Adipocyte (in vitro differentiated cells): ENCODE data around the gene TAS1R2.

Experiments
- DNase-seq: peaks from one replicate; pipeline ENCODE4 v3.0.0-alpha.2; 2015; ENCODE audit warnings: low read depth
- H3K27me3 ChIP-seq: replicated peaks from 2 replicates; pipeline ENCODE4 v1.7.0; 2013; ENCODE audit warnings: mild to moderate bottlenecking, low read length, moderate library complexity; ENCODE audit not compliant: control insufficient read depth, insufficient read depth
- H3K36me3 ChIP-seq: 2 replicates; pipeline ENCODE4 v1.7.0; 2013; ENCODE audit warnings: low read length, mild to moderate bottlenecking, moderate library complexity; ENCODE audit not compliant: control insufficient read depth, insufficient read depth, severe bottlenecking
- H3K4me1 ChIP-seq: 2 replicates; pipeline ENCODE4 v1.7.0; 2013; ENCODE audit warnings: mild to moderate bottlenecking, low read length, moderate library complexity; ENCODE audit not compliant: control insufficient read depth, insufficient read depth
- H3K4me3 ChIP-seq: 2 replicates; pipeline ENCODE4 v1.7.0; 2013; ENCODE audit warnings: mild to moderate bottlenecking, low read length, moderate library complexity
- H3K9ac ChIP-seq: 2 replicates; pipeline ENCODE4 v1.7.0; 2013; ENCODE audit warnings: mild to moderate bottlenecking, low read length, moderate library complexity
- H3K9me3 ChIP-seq: 2 replicates; pipeline ENCODE4 v1.7.0; 2013; ENCODE audit warnings: mild to moderate bottlenecking, low read length, moderate library complexity; ENCODE audit not compliant: control insufficient read depth

TAS1R2 gene

GRCh38 chr1:18883079-18883478 lies 23.6 kb upstream of the TAS1R2 start:
- H3K27me3 ChIP-seq: no peaks in the 10 kb centered on the region
- no peak overlapping the region for H3K4me3 ChIP-seq
- H3K36me3 ChIP-seq: peaks cover 16% of the 10 kb centered on the region
- no peak for DNase-seq
- H3K9me3 ChIP-seq: no peaks in the 10 kb centered on the region
- peaks cover 18% of the 10 kb centered on the region for H3K4me1 ChIP-seq
- H3K9ac ChIP-seq: no peak overlapping the region

- DNase-seq: no peak
- no peaks in the 10 kb centered on the region for H3K9me3 ChIP-seq
- no peaks in the 10 kb centered on the region for H3K27me3 ChIP-seq
- no peak overlapping the region for H3K4me3 ChIP-seq
- H3K36me3 ChIP-seq: peaks cover 13% of the 10 kb centered on the region
- peaks cover 18% of the 10 kb centered on the region for H3K4me1 ChIP-seq
- H3K9ac ChIP-seq: no peak overlapping the region
Observed at GRCh38 chr1:18882486-18882885, 23.0 kb upstream of the TAS1R2 start.

GRCh38 chr1:18881642-18882431 lies 22.4 kb upstream of the TAS1R2 start:
- Histone ChIP-seq H3K4me3 (no peak overlapping the region), H3K9ac (no peak overlapping the region), H3K9me3 (no peaks in the 10 kb centered on the region), H3K4me1 (peaks cover 18% of the 10 kb centered on the region), H3K27me3 (no peaks in the 10 kb centered on the region), H3K36me3 (peaks cover 14% of the 10 kb centered on the region)
- DNase-seq: no peak

GRCh38 chr1:18881164-18881563 lies 21.7 kb upstream of the TAS1R2 start:
- H3K36me3 ChIP-seq: peaks cover 18% of the 10 kb centered on the region
- no peak overlapping the region for H3K4me3 ChIP-seq
- H3K27me3 ChIP-seq: no peaks in the 10 kb centered on the region
- no peak overlapping the region for H3K9ac ChIP-seq
- no peak for DNase-seq
- peaks cover 14% of the 10 kb centered on the region for H3K4me1 ChIP-seq
- no peaks in the 10 kb centered on the region for H3K9me3 ChIP-seq

GRCh38 chr1:18880585-18880984 lies 21.1 kb upstream of the TAS1R2 start:
- no peaks in the 10 kb centered on the region for H3K9me3 ChIP-seq
- H3K9ac ChIP-seq: no peak overlapping the region
- peaks cover 10% of the 10 kb centered on the region for H3K4me1 ChIP-seq
- no peak for DNase-seq
- peaks cover 18% of the 10 kb centered on the region for H3K36me3 ChIP-seq
- no peak overlapping the region for H3K4me3 ChIP-seq
- no peaks in the 10 kb centered on the region for H3K27me3 ChIP-seq

- Histone ChIP-seq H3K4me3 (no peak overlapping the region), H3K27me3 (no peaks in the 10 kb centered on the region), H3K36me3 (peaks cover 18% of the 10 kb centered on the region), H3K9me3 (no peaks in the 10 kb centered on the region), H3K4me1 (peaks cover 10% of the 10 kb centered on the region), H3K9ac (no peak overlapping the region)
- DNase-seq: no peak
Observed at GRCh38 chr1:18879791-18880309, 20.4 kb upstream of the TAS1R2 start.

- H3K4me1 ChIP-seq: peaks cover 10% of the 10 kb centered on the region
- H3K36me3 ChIP-seq: peaks cover 15% of the 10 kb centered on the region
- no peaks in the 10 kb centered on the region for H3K9me3 ChIP-seq
- no peak overlapping the region for H3K4me3 ChIP-seq
- no peak overlapping the region for H3K9ac ChIP-seq
- no peaks in the 10 kb centered on the region for H3K27me3 ChIP-seq
- DNase-seq: no peak
Observed at GRCh38 chr1:18879215-18879790, 19.8 kb upstream of the TAS1R2 start.

GRCh38 chr1:18878538-18879214 lies 19.2 kb upstream of the TAS1R2 start:
- Histone ChIP-seq H3K4me1 (peaks cover 10% of the 10 kb centered on the region), H3K4me3 (no peak overlapping the region), H3K9ac (no peak overlapping the region), H3K27me3 (no peaks in the 10 kb centered on the region), H3K9me3 (no peaks in the 10 kb centered on the region), H3K36me3 (peaks cover 14% of the 10 kb centered on the region)
- DNase-seq: no peak

- Histone ChIP-seq H3K4me1 (peaks cover 2% of the 10 kb centered on the region), H3K9me3 (no peaks in the 10 kb centered on the region), H3K36me3 (peaks cover 22% of the 10 kb centered on the region), H3K9ac (no peak overlapping the region), H3K4me3 (no peak overlapping the region), H3K27me3 (no peaks in the 10 kb centered on the region)
- DNase-seq: no peak
Observed at GRCh38 chr1:18877282-18877681, 17.8 kb upstream of the TAS1R2 start.

GRCh38 chr1:18876210-18876609 lies 16.8 kb upstream of the TAS1R2 start:
- Histone ChIP-seq H3K36me3 (peaks cover 20% of the 10 kb centered on the region), H3K9ac (no peak overlapping the region), H3K9me3 (no peaks in the 10 kb centered on the region), H3K27me3 (no peaks in the 10 kb centered on the region), H3K4me1 (no peaks in the 10 kb centered on the region), H3K4me3 (no peak overlapping the region)
- DNase-seq: no peak

GRCh38 chr1:18875796-18876128 lies 16.3 kb upstream of the TAS1R2 start:
- no peak for DNase-seq
- no peaks in the 10 kb centered on the region for H3K27me3 ChIP-seq
- H3K9me3 ChIP-seq: no peaks in the 10 kb centered on the region
- no peak overlapping the region for H3K9ac ChIP-seq
- H3K36me3 ChIP-seq: peaks cover 18% of the 10 kb centered on the region
- no peak overlapping the region for H3K4me3 ChIP-seq
- no peaks in the 10 kb centered on the region for H3K4me1 ChIP-seq
